ENCODE results near the gene CPTP. TPM values are rescaled to one million over a fixed set of nuclear protein-coding genes. Genes with fewer than 3 reads are reported as not detected.

Gene CPTP
- polyA plus RNA-seq, 1 donor from 2014 or later, result 9.9 TPM

DNA sequence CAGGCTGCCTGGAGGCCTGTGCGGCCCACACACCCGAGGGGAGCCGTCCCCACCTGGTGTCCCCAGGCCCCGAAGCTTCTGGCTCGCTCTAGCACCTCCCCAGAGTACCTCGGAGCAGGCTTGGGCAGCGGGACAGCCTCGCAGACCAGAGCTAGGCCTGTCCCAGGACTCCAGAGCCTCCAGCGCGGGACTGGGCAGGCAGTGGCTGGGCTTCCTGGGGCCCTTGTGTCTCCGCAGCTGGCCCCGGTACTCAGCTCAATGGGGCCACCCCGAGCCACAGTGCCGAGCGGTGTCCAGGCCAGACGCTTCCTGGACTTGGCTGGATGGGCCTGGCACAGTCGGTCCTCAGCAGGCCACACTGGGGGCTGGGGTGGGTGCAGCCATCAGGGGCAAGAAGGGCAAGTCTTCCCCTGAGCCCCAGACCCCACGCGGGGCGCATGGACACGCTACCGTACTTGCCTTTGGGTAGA is 39.5 kb upstream of the CPTP start:
- no peaks in the 10 kb centered on the region for H3F3A ChIP-seq (ENCODE audit: insufficient read depth, low read length, poor library complexity, severe bottlenecking)
- no peak overlapping the region for H3K27ac ChIP-seq (ENCODE audit: low read length)
- H4K20me1 ChIP-seq (ENCODE audit: insufficient read depth), result no peaks in the 10 kb centered on the region
- no peaks in the 10 kb centered on the region for H3K9me2 ChIP-seq (ENCODE audit: insufficient read depth, low read length)
- no peaks in the 10 kb centered on the region for H3K27me3 ChIP-seq (ENCODE audit: insufficient read depth, low read depth, low read length)
- no peaks in the 10 kb centered on the region for H3K9me3 ChIP-seq (ENCODE audit: low read length)
- no peak overlapping the region for H2AFZ ChIP-seq (ENCODE audit: low read depth, low read length)
- TF ChIP-seq POLR2AphosphoS5 (IDR thresholded peaks at IDR 0.05) (no peak), SMC3 (conservative IDR thresholded peaks at IDR 0.05; ENCODE audit: poor library complexity) (no peak), CTCF (IDR thresholded peaks at IDR 0.05; ENCODE audit: poor library complexity, severe bottlenecking) (no peak), TAF1 (IDR thresholded peaks at IDR 0.05; ENCODE audit: low read depth) (no peak), MXI1 (conservative IDR thresholded peaks at IDR 0.05; ENCODE audit: poor library complexity, severe bottlenecking) (no peak), RAD21 (conservative IDR thresholded peaks at IDR 0.05) (no peak), EZH2 (IDR thresholded peaks at IDR 0.05; ENCODE audit: borderline replicate concordance, insufficient read depth, low read length, poor library complexity, severe bottlenecking) (no peak), EP300 (conservative IDR thresholded peaks at IDR 0.05; ENCODE audit: poor library complexity, severe bottlenecking) (no peak)
- TF ChIP-seq, protein P1, sequence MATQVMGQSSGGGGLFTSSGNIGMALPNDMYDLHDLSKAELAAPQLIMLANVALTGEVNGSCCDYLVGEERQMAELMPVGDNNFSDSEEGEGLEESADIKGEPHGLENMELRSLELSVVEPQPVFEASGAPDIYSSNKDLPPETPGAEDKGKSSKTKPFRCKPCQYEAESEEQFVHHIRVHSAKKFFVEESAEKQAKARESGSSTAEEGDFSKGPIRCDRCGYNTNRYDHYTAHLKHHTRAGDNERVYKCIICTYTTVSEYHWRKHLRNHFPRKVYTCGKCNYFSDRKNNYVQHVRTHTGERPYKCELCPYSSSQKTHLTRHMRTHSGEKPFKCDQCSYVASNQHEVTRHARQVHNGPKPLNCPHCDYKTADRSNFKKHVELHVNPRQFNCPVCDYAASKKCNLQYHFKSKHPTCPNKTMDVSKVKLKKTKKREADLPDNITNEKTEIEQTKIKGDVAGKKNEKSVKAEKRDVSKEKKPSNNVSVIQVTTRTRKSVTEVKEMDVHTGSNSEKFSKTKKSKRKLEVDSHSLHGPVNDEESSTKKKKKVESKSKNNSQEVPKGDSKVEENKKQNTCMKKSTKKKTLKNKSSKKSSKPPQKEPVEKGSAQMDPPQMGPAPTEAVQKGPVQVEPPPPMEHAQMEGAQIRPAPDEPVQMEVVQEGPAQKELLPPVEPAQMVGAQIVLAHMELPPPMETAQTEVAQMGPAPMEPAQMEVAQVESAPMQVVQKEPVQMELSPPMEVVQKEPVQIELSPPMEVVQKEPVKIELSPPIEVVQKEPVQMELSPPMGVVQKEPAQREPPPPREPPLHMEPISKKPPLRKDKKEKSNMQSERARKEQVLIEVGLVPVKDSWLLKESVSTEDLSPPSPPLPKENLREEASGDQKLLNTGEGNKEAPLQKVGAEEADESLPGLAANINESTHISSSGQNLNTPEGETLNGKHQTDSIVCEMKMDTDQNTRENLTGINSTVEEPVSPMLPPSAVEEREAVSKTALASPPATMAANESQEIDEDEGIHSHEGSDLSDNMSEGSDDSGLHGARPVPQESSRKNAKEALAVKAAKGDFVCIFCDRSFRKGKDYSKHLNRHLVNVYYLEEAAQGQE (IDR thresholded peaks at IDR 0.05; ENCODE audit: borderline replicate concordance), result no peak
- no peak overlapping the region for H3K4me3 ChIP-seq (ENCODE audit: low read length)
- H3K36me3 ChIP-seq (ENCODE audit: insufficient read depth, low read length), result no peaks in the 10 kb centered on the region
- no peak overlapping the region for H3K4me2 ChIP-seq (ENCODE audit: low read length)
- no peaks in the 10 kb centered on the region for H3K79me2 ChIP-seq (replicated peaks; ENCODE audit: insufficient read depth, low read length)
- no peak overlapping the region for H3K9ac ChIP-seq (ENCODE audit: low read length)

- H3K36me3 ChIP-seq (ENCODE audit: insufficient read depth, low read length), result no peaks in the 10 kb centered on the region
- H3K27ac ChIP-seq (ENCODE audit: low read length), result no peak overlapping the region
- no peak overlapping the region for H3K9ac ChIP-seq (ENCODE audit: low read length)
- TF ChIP-seq TAF1 (IDR thresholded peaks at IDR 0.05; ENCODE audit: low read depth) (no peak), RAD21 (conservative IDR thresholded peaks at IDR 0.05) (no peak), MXI1 (conservative IDR thresholded peaks at IDR 0.05; ENCODE audit: poor library complexity, severe bottlenecking) (no peak), EZH2 (IDR thresholded peaks at IDR 0.05; ENCODE audit: borderline replicate concordance, insufficient read depth, low read length, poor library complexity, severe bottlenecking) (no peak)
- no peaks in the 10 kb centered on the region for H3F3A ChIP-seq (ENCODE audit: insufficient read depth, low read length, poor library complexity, severe bottlenecking)
- H3K9me2 ChIP-seq (ENCODE audit: insufficient read depth, low read length), result no peaks in the 10 kb centered on the region
- H4K20me1 ChIP-seq (ENCODE audit: insufficient read depth), result no peaks in the 10 kb centered on the region
- no peaks in the 10 kb centered on the region for H3K27me3 ChIP-seq (ENCODE audit: insufficient read depth, low read depth, low read length)
- H3K4me2 ChIP-seq (ENCODE audit: low read length), result no peak overlapping the region
- no peaks in the 10 kb centered on the region for H3K79me2 ChIP-seq (replicated peaks; ENCODE audit: insufficient read depth, low read length)
- H3K9me3 ChIP-seq (ENCODE audit: low read length), result no peaks in the 10 kb centered on the region
- H2AFZ ChIP-seq (ENCODE audit: low read depth, low read length), result no peak overlapping the region
- no peak overlapping the region for H3K4me3 ChIP-seq (ENCODE audit: low read length)
Observed at GRCh38 chr1:1285611-1286311, 38.8 kb upstream of the CPTP start.

Measured in neural cell (in vitro differentiated cells).